Measurements from ENCODE around the gene CCN6.
A peak's percentile ranks its signal among the peaks of the same experiment; 100 is the strongest.
"Not testable (repeated sequence)": the region's sequence is repeated elsewhere in the genome, so short reads cannot be mapped to it uniquely, and the experiment has no call there.

CCN6 gene

DNA sequence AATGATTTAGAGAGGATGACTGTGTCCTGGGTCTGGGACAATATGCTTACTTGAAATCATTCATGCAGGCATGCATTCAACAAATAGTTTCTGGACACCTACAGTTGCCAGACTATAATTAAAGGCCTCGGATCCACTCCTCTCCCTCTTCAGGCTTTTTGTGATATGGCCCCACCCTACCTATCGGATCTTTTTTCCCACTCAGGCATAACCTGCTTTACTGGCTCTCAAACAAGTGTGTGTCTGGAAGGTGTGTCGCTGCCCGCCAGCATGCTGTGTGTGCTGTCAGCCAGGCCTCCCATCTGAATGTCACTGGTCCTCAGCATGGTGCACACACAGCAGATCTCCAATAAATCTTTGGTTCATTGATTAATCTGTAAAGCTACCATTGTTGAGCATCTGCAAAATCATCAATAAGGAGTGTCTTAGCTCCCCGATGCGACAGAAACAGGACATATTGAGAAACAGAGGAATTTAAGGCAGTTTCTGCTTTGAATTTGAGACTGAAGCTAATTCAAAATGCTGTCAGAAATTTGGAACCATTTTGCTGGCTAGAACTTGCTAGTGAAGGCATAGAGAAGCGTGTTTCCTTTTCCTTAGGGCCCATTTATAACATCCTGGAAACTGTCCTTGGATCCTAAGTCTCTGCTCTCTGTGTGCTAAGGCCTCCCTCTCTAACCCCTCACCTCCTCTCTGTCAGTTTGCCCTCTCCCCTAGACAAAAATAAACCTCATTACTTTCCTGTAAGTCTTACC is 23.5 kb upstream of the CCN6 start:
- DNase-seq, result no peak

DNA sequence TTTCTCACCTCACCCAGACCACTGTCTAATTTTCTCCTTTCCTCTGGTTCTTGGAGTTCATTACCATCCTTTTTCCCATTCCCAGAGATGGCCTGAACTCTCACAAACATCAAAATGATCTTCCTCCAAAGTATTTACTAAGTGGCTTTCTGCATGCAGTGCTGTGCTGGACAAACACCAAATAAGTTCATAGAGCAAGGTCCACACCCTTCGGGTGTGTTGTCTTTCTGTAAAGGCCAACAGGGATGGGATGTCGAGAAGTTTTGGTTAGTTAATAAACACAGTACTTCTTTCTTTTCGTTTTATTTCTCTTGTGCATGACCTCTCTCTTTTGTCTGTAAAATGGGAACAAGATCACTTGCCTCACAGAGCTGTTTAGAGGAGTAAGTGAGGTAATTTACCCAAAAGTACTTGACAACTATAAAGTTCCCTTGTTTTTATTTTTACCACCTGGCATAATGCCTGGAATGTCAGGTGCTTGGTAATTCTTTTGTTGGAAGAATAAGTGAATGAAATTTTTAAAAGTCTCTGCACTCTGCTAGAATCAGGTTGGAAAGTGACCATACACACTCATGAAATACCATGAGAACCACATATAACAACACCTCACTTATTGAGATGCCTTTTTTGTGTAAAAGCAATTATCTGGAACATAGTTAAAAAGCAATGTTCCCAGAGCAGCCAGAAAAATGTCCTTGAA is 22.8 kb upstream of the CCN6 start:
- DNase-seq, result no peak

DNA sequence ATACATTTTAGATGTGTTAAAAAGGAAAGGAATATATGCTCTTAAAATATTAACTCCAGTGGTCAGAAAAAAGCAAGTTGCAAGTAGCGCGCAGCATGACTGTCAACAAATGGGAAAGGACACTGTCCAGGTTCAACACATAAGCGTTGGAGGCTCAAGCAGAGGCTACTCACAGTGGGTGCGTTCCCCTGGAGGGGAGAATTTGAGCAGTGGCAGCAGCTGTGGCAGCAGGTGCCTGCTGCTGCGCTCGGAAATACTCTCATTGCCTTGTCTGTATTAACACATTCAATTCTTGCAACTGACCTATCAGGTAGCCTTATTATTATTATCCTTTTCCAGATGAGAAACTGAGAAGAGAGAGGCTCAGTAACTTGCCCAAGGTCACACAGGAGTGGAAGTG is 21.9 kb upstream of the CCN6 start:
- DNase-seq, result no peak

DNA sequence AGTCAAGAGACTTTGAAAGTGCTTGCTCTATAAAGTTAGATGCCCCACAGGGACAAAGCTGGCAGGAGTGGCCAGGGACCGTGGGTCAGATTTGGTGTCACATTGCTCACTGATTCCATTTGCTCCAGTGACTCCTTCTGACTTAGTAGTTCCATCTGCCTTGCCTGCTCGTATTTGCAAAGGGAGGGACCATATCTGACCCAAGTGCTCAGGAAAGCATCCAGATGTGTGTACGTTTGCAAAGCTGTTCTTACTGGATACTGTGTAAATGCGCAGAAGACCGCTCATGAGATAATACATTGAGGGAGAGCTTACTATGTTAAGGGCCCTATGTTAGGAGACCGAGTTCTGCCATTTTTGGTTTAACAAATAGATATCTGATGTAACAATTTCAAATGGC is 21.2 kb upstream of the CCN6 start:
- DNase-seq, result no peak

DNA sequence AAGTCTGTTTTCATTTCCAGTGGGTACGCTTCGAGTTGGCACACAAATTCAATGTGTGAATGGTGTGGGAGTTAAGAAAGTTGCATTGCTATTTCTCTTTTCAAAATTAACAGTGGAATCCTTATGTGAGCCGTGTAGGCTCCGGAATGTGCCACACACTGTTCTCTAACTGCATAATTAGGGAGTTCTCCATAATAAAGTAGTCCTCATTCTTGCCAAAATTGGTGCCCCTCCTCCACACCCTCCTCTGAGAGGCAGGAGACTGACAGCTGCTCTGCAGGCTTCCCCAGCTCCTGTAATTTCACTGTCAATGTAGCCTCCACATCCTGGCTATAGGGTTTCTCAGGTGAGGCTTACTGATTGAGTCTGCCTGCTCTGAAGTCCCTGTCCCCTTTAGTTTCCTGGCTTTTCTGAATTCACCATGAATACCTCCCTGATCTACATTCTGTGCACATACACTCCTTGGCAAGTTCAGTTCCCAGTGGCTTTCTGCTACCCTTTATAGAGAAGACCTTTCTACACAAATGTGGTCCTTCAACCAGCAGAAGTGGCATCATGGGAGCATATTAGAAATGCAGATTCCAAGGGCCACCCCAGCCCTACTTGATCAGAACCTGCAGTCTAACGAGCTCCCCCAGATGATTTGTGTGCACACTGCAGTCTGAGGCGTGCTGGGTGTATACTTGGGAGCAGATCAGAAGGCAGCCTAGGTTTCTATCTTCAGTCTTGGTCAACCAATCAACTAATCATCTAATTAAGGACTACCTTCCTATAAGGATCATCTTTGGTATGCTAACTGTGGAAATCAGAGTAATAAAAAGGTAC is 19.9 kb upstream of the CCN6 start:
- DNase-seq, result no peak

DNA sequence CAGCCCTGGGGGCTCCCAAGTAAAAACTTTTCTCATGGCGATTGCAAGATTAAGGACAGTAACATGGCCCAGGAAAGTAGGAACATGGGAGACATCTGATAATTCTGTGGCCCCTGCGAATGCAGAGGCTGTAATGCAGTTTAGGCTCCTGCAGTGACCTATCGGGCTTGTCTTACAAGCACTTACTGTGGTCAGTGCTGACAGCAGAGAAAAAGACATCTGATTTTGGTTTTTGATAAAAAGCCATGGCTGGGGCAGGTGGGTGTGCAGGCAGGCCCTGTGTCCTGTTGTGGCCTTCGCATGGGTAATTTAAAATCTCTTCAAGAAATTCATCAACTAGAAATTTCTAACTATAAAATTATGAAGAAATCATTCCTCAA is 19.3 kb upstream of the CCN6 start:
- no peak for DNase-seq

DNA sequence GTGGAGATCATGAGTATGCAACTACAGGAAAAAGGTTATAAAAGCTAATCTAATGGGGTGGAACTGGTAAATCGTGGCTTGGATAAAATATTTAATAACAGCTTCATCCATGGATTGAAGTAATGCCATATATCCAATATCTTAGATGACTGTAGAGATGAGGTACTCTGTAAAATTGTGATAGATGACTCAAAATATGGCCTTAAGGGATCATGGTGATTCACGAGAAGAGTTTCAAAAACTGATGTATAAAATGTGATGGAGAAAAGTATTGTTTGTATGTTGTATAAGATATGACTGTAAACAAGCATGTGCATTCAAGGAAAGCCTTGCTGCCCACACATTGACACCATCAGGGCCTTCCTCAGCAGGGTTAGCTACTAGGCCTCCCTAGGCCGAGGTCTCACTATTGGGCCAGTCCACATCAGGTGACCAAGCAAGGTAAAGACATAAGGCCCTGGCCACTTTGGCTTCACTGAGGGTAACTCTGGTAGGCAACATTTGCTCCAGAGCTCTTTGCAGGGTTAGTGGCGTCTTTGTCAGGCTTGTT is 17.7 kb upstream of the CCN6 start:
- DNase-seq, result no peak

DNA sequence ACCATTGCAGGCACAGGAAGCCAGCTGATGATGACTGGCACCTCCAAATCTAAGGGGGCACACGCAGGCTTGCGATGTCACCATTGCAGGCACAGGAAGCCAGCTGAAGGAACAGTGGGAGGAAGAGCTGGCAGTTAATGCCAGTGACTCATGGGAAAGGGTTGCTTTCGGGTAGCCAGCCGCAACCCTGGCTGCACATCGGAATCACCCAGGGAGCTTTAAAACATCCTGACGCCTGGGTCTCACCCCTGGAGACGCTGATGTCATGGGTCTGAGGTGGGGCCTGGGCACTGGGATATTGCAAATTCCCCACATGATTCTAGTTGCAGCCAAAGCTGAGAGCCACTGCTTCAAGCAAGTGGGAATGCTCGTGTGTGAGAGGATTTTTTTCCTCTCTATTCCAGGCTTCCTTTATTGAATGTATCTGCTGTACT is 16.1 kb upstream of the CCN6 start:
- peak; percentile 74 for DNase-seq

DNA sequence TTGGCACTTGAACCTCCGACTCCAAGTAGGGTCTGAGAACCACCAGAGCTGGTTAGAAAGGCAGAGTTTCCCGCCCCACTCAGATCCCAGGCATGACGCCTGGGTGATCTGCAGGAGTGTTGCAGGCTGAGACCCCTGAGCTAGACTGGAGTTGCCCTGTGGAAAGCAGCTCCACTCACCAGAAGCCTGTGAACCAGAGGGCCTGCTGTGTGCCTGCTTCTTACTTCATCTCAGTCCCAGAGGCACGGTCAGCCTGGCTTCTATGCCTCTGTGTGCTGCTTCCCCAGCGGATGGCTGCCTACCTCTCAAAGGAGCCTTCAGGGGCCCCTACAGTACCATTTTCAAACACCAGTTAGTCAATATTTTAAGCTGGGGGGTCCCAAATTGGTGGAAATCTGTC is 15.6 kb upstream of the CCN6 start:
- DNase-seq, result no peak

DNA sequence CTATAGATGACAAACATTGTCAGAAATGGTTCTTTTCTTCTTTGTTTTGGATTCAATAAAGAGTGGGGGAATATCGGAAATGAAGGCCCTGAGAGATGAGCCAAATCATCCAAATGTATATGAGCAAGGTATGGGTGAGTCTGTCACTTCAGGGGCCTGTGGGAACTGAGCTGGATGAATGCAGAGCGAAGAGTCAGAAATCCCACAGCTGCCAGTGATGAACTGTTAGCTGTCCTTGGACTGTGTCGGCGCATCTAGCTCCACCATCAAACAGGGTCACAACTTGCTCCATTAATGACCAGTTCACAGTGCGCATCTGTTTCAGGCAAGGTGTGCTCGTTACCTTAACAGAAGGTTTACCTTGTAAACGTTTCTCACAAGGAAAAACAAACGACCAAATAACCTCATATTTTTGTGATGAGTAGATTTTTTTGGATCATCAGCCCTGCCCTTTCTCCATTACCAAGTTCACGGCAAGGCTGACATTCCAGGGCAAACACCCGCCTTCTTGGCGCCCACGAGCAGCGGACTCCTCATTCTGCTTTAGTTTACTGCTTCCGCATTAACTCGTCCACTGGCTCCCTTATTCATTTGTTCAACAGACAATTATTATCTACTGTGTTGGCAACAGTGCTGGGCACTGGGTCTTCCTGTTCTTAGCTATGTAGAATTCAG is 15.0 kb upstream of the CCN6 start:
- no peak for DNase-seq

DNA sequence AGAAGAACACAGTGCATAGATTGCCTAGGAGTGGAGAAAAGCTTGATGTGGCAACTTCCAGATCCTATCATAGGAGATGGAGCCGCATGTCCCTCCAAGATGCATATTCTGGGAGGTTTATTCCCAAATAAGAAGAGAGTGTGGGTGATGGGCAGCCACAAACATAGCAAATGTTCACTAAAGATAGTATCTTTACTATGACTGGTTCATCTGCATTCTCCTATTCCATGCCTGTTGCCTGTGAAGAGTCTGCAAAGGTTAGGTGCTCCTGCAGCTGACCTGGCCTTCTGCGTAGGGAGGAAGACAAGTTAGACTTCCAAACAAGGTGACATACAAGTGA is 14.5 kb upstream of the CCN6 start:
- DNase-seq, result no peak

DNA sequence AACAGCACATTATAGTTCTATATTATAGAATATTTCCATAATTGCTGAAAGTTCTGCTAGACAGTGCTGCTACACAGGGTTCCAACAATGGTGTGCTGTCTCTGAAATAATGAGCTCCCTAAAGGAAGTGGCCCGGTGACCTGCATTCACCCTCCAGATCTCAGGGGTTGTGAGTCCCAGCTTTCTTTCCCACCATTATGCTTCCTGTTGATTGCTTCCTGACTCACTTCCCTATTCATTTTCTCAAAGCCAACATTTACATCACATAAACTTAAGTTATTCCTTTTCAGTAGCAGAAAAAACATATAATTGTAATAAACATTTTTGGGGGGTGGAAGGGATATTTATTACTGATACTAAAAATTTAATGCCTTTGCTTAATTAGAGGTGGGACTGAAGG is 12.9 kb upstream of the CCN6 start:
- DNase-seq, result no peak

DNA sequence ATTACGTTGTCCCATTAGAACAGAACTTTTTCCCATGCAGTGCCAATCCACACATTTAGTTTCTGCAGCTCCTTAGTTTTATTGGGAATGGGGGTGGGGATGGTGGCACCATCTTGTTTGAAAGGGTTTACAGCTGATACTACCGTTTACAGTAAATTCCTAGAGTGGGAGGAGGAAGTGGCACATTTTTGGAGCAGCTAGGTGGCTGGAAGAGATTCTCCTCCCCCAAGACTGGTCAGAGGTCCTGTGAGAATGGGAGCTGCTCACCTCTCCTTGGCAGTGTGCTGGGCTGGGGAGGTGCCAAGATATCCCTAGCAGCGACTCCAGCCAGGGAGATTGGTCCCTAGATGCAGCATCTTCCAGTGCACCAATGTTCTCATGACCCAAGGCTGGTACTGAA is 12.4 kb upstream of the CCN6 start:
- DNase-seq, result no peak

DNA sequence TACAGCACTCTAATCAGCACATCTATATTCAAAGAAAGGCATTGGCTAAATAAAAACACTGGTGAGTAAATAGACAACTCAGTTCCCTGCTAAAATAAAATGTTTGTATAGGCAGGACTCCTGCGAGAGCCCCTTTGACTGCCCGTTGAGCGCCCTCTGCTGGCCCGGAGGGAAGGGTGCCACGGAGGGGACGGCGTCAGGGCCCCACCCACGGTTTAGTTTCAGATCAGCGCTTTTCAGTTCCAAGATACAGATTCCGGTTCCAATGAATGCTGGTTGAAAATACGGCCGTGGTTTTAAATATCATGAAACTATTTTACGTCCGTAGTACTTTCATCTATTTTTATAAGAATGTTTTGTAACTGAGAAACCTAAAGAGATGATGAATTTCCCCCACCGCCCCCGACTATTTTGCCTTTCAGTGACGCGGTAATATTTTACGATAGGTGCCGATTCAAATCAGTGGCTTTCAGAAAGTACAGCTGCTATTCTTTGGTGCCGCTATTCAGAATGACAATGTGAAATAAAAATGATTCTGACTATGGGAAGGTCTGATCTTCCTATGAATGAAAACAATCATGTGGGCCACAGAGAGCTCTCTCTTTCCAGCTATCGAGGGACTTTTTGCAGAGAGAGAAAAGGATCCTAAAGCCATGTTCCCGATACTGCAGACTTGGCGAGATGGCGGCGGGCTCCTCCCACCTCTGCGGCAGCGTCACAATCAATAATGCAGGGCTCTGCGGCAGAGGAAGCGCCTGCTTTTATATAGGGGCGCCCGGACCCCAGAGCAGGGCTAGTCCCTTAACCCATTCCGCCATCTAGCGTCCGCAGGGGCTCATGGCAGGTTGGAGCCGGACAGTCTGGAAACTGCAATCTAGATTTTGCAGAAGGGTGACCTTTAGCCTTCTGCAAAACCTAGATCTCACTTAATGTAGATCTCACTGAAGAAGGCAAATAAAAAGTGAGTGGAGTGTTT is 10.6 kb upstream of the CCN6 start:
- peak; percentile 59 for DNase-seq

DNA sequence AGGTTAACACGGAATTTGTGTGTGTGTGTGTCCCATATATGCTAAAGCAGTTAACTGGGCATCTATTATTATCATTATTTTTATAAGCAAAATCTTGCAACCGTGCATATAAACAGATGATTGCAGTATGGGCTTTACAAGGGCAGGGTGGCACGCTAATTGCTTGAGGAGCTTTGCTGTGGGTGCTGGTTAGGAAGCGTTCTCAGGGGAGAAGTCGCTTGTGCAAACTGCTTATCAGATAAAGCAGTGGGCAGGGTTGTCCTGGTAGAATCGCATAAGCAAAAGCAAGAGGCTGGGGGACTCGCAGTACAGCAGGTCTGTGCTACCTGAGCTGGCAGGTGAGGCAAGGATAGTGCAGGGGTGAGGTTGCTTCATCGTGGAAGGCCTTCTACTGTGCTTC is 9.7 kb upstream of the CCN6 start:
- DNase-seq, result no peak

DNA sequence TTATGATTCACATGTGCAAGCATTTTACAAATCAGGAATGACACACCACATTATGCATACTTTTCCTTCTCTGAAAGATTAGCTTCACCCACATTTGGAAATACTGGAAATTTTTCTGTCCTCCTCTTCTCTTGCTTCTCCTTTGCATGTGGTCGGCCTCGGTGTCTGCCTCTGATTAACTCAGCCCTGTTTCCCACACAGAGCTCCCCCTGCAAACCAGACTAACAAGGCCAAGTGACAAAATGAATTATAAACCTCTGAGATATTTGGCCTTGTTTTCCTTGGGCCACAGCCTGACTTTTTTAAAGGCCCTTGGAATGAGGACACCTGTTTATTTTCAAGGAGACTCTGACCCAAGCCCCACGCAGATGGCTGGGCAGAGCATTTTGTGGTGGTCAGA is 9.0 kb upstream of the CCN6 start:
- no peak for DNase-seq

DNA sequence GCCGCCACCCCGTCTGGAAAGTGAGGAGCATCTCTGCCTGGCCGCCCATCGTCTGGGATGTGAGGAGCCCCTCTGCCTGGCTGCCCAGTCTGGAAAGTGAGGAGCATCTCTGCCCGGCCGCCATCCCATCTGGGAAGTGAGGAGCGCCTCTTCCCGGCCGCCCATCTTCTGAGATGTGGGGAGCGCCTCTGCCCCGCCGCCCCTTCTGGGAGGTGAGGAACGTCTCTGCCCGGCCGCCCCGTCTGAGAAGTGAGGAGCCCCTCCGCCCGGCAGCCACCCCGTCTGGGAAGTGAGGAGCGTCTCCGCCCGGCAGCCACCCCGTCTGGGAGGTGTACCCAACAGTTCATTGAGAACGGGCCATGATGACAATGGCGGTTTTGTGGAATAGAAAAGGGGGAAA is 6.4 kb upstream of the CCN6 start:
- not testable (repeated sequence) for DNase-seq

DNA sequence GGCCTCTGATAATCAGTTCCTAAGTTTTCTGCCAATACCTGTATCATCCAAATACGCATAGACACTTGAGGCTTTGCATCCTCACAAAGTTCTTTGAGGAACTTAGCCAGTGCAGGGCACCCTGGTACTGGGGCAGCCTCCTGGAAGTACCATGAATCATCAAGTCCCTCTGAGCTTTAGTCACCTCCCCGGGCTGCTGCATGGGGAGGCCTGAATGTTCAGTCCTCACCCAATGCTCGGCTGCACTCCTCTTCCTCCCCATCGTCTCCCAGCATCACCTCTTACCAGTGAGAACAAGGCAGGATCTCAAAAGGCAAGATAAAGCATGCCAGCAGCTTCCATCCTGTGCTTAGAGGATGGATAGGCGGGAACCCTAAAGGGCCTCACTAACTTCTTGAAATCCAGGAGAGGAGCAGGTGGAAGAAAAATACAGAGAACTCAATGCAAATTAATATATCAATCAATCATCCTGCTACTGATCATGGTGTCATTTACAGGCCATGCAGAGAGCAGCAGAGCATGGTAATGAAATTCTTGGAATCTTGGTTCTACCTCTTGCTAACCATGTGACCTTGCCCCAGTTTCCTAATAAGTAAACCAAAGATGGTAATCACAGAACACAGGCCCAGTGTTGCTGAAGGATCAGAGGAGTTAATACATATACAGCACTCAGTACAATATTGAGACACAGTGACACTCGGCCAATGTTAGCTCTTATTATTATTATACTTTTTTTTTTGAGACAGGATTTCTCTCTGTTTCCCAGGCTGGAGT is 4.7 kb upstream of the CCN6 start:
- DNase-seq, result no peak

DNA sequence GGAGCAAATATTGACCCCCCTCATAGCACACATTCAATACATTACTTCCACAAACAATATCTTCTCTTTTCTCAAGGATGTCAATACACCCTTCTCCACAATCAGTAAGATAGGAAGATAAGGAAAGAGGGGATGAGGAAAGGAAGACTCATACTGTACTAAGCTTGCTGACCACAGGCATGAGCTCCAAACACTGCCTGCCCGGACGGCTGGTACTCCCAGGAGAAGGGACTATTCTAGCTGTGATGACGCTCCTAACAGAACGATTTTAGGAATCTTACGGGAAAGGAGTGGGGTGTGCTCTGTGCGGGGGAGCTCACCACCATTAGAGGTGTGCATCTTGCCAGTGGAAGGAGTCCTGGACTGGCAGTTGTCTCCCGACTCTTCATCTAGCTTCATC is 3.9 kb upstream of the CCN6 start:
- DNase-seq, result no peak

DNA sequence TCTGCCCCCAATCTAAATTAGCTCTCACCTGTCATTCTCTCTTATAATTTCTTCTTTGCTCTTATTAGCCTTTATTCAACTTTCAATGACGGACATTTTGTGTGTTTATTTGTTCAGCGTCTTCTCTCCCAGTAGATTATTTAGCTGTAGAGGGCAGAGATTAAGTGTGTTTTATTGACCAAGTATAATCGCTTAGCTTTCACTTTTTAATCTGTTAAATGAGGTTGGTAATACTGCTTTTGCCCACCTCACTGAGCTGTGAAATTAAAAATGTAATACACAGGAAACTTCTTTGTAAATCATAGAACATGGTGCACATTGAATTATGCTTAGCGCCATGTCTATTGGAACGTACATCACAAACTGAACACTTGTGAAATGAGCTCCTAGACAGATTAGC is 3.5 kb upstream of the CCN6 start:
- DNase-seq, result no peak

DNA sequence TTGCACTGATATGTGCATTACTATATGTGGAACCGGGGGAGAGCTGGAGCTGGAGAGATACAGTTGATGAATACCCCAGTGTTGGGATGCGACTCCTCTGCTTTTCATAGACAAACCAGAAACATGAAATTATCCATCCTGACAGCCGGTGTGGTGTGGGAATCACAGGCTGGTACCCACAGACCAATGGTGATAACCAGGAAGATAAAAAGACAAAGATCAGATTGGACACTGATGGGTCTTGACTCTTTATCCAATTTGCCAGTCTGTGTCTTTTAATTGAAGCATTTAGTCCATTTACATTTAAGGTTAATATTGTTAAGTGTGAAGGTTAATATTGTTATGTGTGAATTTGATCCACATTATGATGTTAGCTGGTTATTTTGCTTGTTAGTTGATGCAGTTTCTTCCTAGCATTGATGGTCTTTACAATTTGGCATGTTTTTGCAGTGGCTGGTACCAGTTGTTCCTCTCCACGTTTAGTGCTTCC is 2.6 kb upstream of the CCN6 start:
- not testable (repeated sequence) for DNase-seq

Data from GOT3 (cell line).